Adrenal gland (tissue), 12 donors: Measurements from ENCODE around the gene GABRB3. TPM values are rescaled to one million over a fixed set of nuclear protein-coding genes. Genes with fewer than 3 reads are reported as not detected.

Experiments used
- DNase-seq, 7 donors: peaks; one replicate each; pipeline ENCODE4 v3.0.0-alpha.2; 2019 to 2020
- H3K27ac ChIP-seq, 5 donors: fragments of 200-600 bp; sonication (generic) in 4 of 5; 1 replicate in 3 of 5; 2 replicates in 2 of 5; pipeline versions ENCODE4 v1.5.1 to v1.8.0; 2016 to 2020; ENCODE audit warnings: mild to moderate bottlenecking in 1 of 5
- H3K27me3 ChIP-seq: fragments of 200-600 bp; 2 replicates; pipeline ENCODE4 v1.8.0; 2021
- H3K36me3 ChIP-seq, 2 donors: fragments of 200-600 bp; replicated peaks in 1 of 2; 1 replicate in 1 of 2; 2 replicates in 1 of 2; pipeline versions ENCODE4 v1.5.1 to v1.8.0; 2018 to 2022
- H3K4me1 ChIP-seq, 2 donors: fragments of 200-600 bp; replicated peaks in 1 of 2; 1 replicate in 1 of 2; 2 replicates in 1 of 2; pipeline versions ENCODE4 v1.5.1 to v1.8.0; 2018 to 2021
- H3K4me3 ChIP-seq, 4 donors: fragments of 200-600 bp; sonication (generic) in 3 of 4; one replicate each; pipeline ENCODE4 v1.5.1; 2016 to 2018
- H3K9me3 ChIP-seq, 3 donors: fragments of 200-600 bp; sonication (generic) in 1 of 3; replicated peaks in 1 of 3; 1 replicate in 2 of 3; 2 replicates in 1 of 3; pipeline versions ENCODE4 v1.5.1 to v1.8.0; 2016 to 2021
- CTCF ChIP-seq, 6 experiments: fragments of 450-650 bp in 4 of 6; fragments of 200-600 bp in 2 of 6; sonication (generic) in 1 of 6; IDR thresholded peaks; 1 replicate in 5 of 6; 2 replicates in 1 of 6; pipeline versions ENCODE4 v1.5.1 to v1.8.0; 2016 to 2021; ENCODE audit warnings: antibody characterized with exemption in 6 of 6, mild to moderate bottlenecking in 2 of 6, moderate library complexity in 1 of 6
- POLR2A ChIP-seq, 2 donors: fragments of 450-650 bp; IDR thresholded peaks; one replicate each; pipeline ENCODE4 v1.6.1; 2017; ENCODE audit warnings: antibody characterized with exemption in 2 of 2, mild to moderate bottlenecking in 2 of 2, moderate library complexity in 1 of 2
- WGBS, 4 donors: extraction: QIAGEN DNeasy Blood & Tissue Kit in 2 of 4; methylation state at CpG; one replicate each; pipeline versions ENCODE4 v1.1.5 to v1.1.7; 2013 to 2017; 5-methylcytosine and 5-hydroxymethylcytosine counted together
- intact Hi-C, 2 donors: fragments of 100-400 bp; cut with DNase I; formaldehyde crosslinking; loops; one replicate each; pipeline versions ENCODE4 v1.14.1 to v1.15.0; 2022 to 2023
- polyA plus RNA-seq, 3 donors: library from polyadenylated mRNA; stranded (reverse); fragments of 200-250 nt in 2 of 3; fragments of 350-450 nt in 1 of 3; fragmentation: Illumina TruSeq in 1 of 3; extraction: RNeasy Lipid Tissue Mini Kit (QIAGEN cat#74804) in 1 of 3; gene quantifications; one replicate each; pipeline ENCODE4 v1.2.3, GENCODE V29; 2013 to 2014
- total RNA-seq, 9 donors: library from RNA; depleted of rRNA in 4 of 9; stranded (reverse); fragments of >200 nt in 4 of 9; fragments of 120-200 nt in 1 of 9; fragmentation: NEBNext Ultra II Directional in 1 of 9; extraction: Animal tissue kit (Norgen Biotek cat#: 25700) in 1 of 9; gene quantifications; one replicate each; pipeline versions ENCODE4 v1.1.0 to v1.2.4, GENCODE V29; 2013 to 2023
- donor health status: healthy with polysubstance abuse.
- donor health status: Bipolar disorder and iron deficiency.
- donor health status: DM: yes; HTN: yes; CAD: no.
- donor health status: DM: no; HTN: no; CAD: no.
- donor health status: DM: no; HTN: no; CAD: no.
- donor health status: DM: yes; HTN: yes; CAD: no.

The GABRB3 gene
- total and polyA plus RNA-seq, 12 donors, result 0.95 to 13.3 (median 2.8) TPM

- Histone ChIP-seq H3K4me3 (no peak overlapping the region), H3K4me1 (no peaks in the 10 kb centered on the region), H3K27ac (no peak overlapping the region), H3K27me3 (no peaks in the 10 kb centered on the region), H3K36me3 (no peaks in the 10 kb centered on the region), H3K9me3 (no peaks in the 10 kb centered on the region)
- 63 to 73% (median 70%) methylated on average over 2 of the region's 2 CpGs for whole genome bisulfite sequencing, 4 donors
- DNase-seq, result no peak
- intact Hi-C loops, result no loop called here
- TF ChIP-seq CTCF (IDR thresholded peaks at IDR 0.05) (no peak), POLR2A (IDR thresholded peaks at IDR 0.05) (no peak)
These were observed 137.3 kb downstream of the GABRB3 start for GRCh38 chr15:26635614-26636013.

- Histone ChIP-seq H3K36me3 (no peaks in the 10 kb centered on the region), H3K27me3 (no peaks in the 10 kb centered on the region), H3K4me1 (no peaks in the 10 kb centered on the region), H3K4me3 (no peak overlapping the region), H3K27ac (no peak overlapping the region), H3K9me3 (no peaks in the 10 kb centered on the region)
- TF ChIP-seq CTCF (IDR thresholded peaks at IDR 0.05) (no peak), POLR2A (IDR thresholded peaks at IDR 0.05) (no peak)
- intact Hi-C loops, result no loop called here
- 42 to 72% (median 55%) methylated on average over 2 of the region's 2 CpGs for WGBS, 4 donors
- no peak for DNase-seq
These were observed 137.8 kb downstream of the GABRB3 start for GRCh38 chr15:26635105-26635504.

GRCh38 chr15:26634319-26634718 lies 138.5 kb downstream of the GABRB3 start:
- Histone ChIP-seq H3K4me1 (no peaks in the 10 kb centered on the region), H3K27me3 (no peaks in the 10 kb centered on the region), H3K4me3 (no peak overlapping the region), H3K36me3 (no peaks in the 10 kb centered on the region), H3K9me3 (no peaks in the 10 kb centered on the region), H3K27ac (no peak overlapping the region)
- TF ChIP-seq POLR2A (IDR thresholded peaks at IDR 0.05), result no peak
- no peak for TF ChIP-seq CTCF (IDR thresholded peaks at IDR 0.05)
- intact Hi-C loops, result no loop called here
- DNase-seq, result peak in 1 of 7 donors; percentile 59
- 59 to 77% (median 67%) methylated on average over 5 of the region's 5 CpGs for whole genome bisulfite sequencing, 4 donors

GRCh38 chr15:26632500-26632899 lies 140.4 kb downstream of the GABRB3 start:
- Histone ChIP-seq H3K9me3 (no peaks in the 10 kb centered on the region), H3K4me3 (no peak overlapping the region), H3K27me3 (no peaks in the 10 kb centered on the region), H3K4me1 (no peaks in the 10 kb centered on the region), H3K27ac (no peak overlapping the region), H3K36me3 (no peaks in the 10 kb centered on the region)
- TF ChIP-seq POLR2A (IDR thresholded peaks at IDR 0.05), result no peak
- TF ChIP-seq CTCF (IDR thresholded peaks at IDR 0.05), result no peak
- peak in 1 of 7 donors; percentile 60 for DNase-seq
- WGBS, 4 donors, result 37 to 67% (median 63%) methylated on average over 4 of the region's 4 CpGs
- intact Hi-C loops, result no loop called here
